Neutrophil (primary cell): ENCODE data around the gene ETNK2.

Experiments
- H3K27ac ChIP-seq: fragments of 200-600 bp; sonication (generic); 2 replicates; pipeline ENCODE4 v1.5.1; 2016; ENCODE audit warnings: mild to moderate bottlenecking, moderate library complexity
- H3K27me3 ChIP-seq: fragments of 200-600 bp; sonication (generic); 2 replicates; pipeline ENCODE4 v1.6.0; 2016; ENCODE audit warnings: mild to moderate bottlenecking
- H3K36me3 ChIP-seq: fragments of 200-600 bp; sonication (generic); 2 replicates; pipeline ENCODE4 v1.5.1; 2017
- H3K4me1 ChIP-seq, 2 experiments: fragments of 200-600 bp in 1 of 2; sonication (generic) in 1 of 2; 1 replicate in 1 of 2; 2 replicates in 1 of 2; pipeline versions ENCODE4 v1.5.1 to v1.6.1; 2013 to 2016; ENCODE audit warnings: low read depth in 1 of 2, low read length in 1 of 2, mild to moderate bottlenecking in 1 of 2, moderate library complexity in 1 of 2; ENCODE audit not compliant: control insufficient read depth in 1 of 2, insufficient read depth in 1 of 2
- H3K4me3 ChIP-seq, 2 experiments: fragments of 200-600 bp in 1 of 2; sonication (generic) in 1 of 2; 1 replicate in 1 of 2; 2 replicates in 1 of 2; pipeline ENCODE4 v1.5.1; 2013 to 2016; ENCODE audit warnings: low read depth in 1 of 2, low read length in 1 of 2, mild to moderate bottlenecking in 1 of 2, moderate library complexity in 1 of 2
- H3K9me3 ChIP-seq: fragments of 200-600 bp; sonication (generic); 2 replicates; pipeline ENCODE4 v1.5.1; 2016
- CTCF ChIP-seq: fragments of 200-600 bp; sonication (generic); IDR thresholded peaks from 2 replicates; pipeline ENCODE4 v1.5.1; 2016; ENCODE audit warnings: antibody characterized with exemption

The ETNK2 gene

GRCh38 chr1:204180133-204180532, 28.3 kb upstream of the ETNK2 start:
- no peak overlapping the region for H3K27ac ChIP-seq
- H3K4me3 ChIP-seq: no peak overlapping the region
- H3K4me1 ChIP-seq: no peaks in the 10 kb centered on the region
- H3K9me3 ChIP-seq: no peaks in the 10 kb centered on the region
- peaks cover 54% of the 10 kb centered on the region for H3K27me3 ChIP-seq
- TF ChIP-seq CTCF: no peak
- H3K36me3 ChIP-seq: no peaks in the 10 kb centered on the region

DNA sequence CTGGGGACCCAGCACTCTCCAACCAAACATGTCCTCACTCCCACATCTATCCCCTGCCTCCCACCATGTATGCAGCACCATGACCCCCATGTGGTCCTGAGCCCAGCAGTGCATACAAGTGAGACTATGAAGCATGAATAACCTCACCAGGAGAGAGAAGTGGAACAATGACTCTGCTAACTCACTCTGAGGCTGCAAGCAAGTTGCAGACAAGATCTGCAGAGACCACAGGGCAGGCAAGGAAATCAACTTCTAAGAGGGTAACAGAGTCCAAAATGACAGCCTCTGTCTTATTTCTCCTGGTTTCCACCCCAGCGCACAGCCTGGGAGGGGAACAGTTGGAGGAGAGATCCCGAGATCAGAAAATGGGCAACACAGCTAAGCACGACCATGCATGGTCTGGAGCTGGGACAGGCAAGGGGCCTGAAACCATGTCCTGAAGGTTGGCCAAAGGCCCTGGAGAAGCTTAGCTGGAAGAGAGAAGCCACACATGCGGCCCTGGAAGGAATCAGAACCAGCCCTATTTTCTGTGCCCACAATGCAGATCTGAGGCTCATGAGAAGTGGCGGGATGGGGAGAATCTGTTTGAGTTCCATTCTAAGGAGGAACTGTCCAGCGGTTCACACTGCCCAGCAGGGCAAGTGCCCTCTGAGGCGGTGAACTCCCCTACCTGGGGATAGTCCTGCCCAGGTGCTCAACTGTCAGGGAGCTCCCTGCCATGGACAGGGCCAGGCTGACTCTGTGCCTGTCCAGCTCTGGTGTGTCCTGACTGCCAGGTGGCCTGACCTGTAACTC, 26.8 kb upstream of the ETNK2 start:
- H3K9me3 ChIP-seq: no peaks in the 10 kb centered on the region
- no peak for TF ChIP-seq CTCF

DNA sequence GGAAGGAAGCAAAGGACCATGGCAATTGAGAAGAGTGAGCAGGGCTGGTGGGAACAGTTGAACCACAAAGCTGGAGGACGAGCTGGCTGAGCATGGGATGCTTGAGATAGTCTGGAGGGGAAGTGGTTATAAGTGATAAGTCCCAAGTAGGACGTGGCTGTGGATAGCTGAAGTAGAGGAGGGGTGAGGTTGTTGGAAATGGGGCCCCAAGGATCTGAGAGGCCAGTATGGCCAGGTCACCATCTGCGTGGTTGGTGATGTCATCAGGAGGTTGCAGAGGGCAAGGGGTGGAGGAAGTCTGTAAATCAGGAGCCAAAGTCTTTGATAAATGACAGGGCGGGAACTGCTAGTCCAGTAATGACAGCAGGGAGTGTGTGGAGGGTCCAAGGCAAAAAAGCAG, 25.3 kb upstream of the ETNK2 start:
- no peak overlapping the region for H3K27ac ChIP-seq
- no peaks in the 10 kb centered on the region for H3K9me3 ChIP-seq
- H3K27me3 ChIP-seq: peaks cover 48% of the 10 kb centered on the region
- H3K4me1 ChIP-seq: no peaks in the 10 kb centered on the region
- no peaks in the 10 kb centered on the region for H3K36me3 ChIP-seq
- no peak for TF ChIP-seq CTCF
- H3K4me3 ChIP-seq: no peak overlapping the region

More for the DNA sequence above, 26.8 kb upstream of the ETNK2 start:
- Histone ChIP-seq H3K27ac (no peak overlapping the region), H3K27me3 (peaks cover 54% of the 10 kb centered on the region), H3K4me3 (no peak overlapping the region), H3K36me3 (no peaks in the 10 kb centered on the region), H3K4me1 (no peaks in the 10 kb centered on the region)

DNA sequence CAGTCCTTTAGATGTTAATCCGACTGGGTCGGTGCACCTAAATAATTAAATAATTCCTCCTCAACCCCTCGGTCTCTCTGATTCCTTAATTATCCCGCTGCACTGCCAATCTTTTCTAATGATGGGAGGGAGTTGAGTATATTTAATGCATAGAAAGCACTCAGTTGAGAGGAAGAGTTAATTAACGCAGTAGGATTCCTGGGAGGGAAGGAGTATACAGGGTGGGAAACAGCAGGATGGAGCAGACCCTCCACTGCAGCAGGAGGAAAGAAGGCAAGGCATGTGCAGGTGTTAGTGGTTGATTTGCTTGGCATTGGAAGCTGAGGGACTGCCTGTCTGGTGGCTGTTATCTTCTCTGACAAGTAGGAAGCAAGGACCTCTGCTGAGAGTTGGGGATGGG, 24.2 kb upstream of the ETNK2 start:
- Histone ChIP-seq H3K9me3 (no peaks in the 10 kb centered on the region), H3K4me1 (no peaks in the 10 kb centered on the region), H3K27ac (no peak overlapping the region), H3K4me3 (no peak overlapping the region), H3K27me3 (peaks cover 48% of the 10 kb centered on the region), H3K36me3 (no peaks in the 10 kb centered on the region)
- no peak for TF ChIP-seq CTCF

DNA sequence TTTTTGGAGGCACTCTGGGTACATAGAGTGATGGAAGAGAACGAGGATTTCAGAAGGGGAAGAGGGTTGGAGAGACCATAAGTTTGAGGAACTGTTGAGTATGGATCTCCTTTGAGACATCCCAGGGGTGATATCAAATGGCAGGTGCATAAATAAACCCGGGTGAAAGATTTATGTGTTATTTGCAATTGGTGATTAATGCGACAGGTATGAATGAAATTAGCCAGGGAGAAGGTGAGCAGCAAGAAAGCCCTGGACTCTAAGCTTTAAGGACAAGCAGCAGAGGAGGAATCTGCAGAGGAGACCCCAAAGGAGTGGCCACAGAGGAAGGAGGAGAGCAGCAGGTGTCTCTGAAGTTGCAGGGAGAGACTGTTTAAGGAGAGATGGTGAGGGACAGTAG, 23.1 kb upstream of the ETNK2 start:
- Histone ChIP-seq H3K27me3 (peaks cover 48% of the 10 kb centered on the region), H3K27ac (no peak overlapping the region), H3K4me1 (no peaks in the 10 kb centered on the region), H3K4me3 (no peak overlapping the region), H3K36me3 (no peaks in the 10 kb centered on the region), H3K9me3 (peaks cover 6% of the 10 kb centered on the region)
- TF ChIP-seq CTCF: no peak
